ENCODE results near the gene PODN.
A peak's percentile ranks its signal among the peaks of the same experiment; 100 is the strongest.

The PODN gene

DNA sequence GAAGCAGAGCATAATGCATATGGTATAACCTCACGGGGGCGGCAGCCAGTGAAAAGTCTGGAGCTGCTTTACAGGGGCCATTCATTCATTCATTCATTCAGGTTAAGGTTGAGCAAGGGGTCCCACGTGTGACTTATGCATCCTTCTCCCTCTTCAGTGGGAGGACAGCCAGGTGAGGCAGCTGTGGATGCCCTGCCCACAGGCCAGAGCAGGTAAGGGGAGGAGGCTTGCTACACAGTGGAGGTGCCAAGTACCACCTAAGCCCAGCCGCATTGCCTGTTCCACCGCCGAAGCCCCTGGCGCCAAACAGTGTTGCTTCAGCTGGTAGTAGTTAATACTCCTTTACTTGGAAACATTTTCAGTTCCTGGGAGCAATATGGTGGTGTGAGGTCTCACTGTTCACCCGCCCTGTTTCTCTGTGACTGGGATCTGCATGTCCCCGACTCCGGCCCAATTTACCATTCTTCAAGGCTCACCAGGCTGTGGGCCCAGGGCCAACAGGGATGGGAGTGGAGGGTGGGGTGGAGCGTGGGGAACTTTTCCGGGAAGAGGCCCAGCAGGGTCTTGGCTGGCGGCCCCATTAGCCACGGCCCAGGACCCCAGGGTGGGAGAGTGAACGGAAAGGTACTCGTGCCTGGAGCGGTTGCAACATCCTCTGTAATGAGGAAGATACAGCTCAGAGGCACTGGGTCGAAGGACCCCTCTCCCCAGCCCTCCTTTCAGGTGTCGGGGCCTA is 722 bp upstream of the PODN start:
- DNase-seq (ENCODE audit: extremely low read depth, low read depth): no peak
- no peak for TF ChIP-seq CTCF (IDR thresholded peaks at IDR 0.05; ENCODE audit: low read depth, low read length, missing control alignments)
- H3K4me3 ChIP-seq (replicated peaks; ENCODE audit: low read depth, low read length): peak overlapping the region; percentile 51

DNA sequence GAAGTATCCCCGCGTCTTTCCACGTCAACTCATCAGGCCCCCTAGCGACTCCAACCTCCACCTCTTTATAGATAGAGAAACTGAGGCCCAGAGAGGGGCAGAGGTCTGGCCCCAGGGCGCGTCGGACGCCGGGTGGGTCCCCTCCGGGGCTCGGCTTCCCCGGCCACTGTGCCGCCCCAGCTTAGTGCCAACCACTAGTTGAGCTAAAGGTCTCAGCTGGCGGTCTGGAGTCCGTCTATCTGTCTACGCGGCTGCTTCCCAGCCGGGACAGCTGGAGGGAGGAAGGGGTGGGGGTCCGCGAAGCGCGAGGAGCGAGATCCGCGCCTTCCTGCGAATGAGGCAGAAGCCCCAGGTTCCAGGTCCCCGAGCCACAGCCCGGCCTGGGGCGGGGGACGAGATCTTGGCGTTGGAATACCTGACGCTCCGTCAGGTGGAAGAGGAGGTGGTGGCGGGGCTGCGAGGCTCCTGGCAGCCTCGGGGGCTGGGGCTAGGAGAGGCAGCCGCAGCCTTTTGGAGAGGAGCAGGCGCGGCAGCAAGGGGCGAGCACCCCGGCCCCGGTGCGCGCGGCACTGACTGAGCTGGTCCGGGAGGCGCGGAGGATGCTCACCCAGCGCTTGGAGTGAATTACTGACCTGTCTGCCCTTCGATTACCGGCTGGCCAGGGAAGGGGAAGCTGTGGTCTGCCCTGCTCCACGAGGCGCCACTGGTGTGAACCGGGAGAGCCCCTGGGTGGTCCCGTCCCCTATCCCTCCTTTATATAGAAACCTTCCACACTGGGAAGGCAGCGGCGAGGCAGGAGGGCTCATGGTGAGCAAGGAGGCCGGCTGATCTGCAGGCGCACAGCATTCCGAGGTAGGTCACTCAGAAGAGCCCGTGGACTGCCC is 937 bp downstream of the PODN start:
- H3K4me3 ChIP-seq (replicated peaks; ENCODE audit: low read depth, low read length): peak overlapping the region; percentile 51
- TF ChIP-seq CTCF (IDR thresholded peaks at IDR 0.05; ENCODE audit: low read depth, low read length, missing control alignments): no peak
- DNase-seq (ENCODE audit: extremely low read depth, low read depth): no peak

GRCh38 chr1:53063744-53064515 is 1.9 kb downstream of the PODN start:
- TF ChIP-seq CTCF (IDR thresholded peaks at IDR 0.05; ENCODE audit: low read depth, low read length, missing control alignments): no peak
- DNase-seq (ENCODE audit: extremely low read depth, low read depth): no peak
- H3K4me3 ChIP-seq (replicated peaks; ENCODE audit: low read depth, low read length): no peak overlapping the region

DNA sequence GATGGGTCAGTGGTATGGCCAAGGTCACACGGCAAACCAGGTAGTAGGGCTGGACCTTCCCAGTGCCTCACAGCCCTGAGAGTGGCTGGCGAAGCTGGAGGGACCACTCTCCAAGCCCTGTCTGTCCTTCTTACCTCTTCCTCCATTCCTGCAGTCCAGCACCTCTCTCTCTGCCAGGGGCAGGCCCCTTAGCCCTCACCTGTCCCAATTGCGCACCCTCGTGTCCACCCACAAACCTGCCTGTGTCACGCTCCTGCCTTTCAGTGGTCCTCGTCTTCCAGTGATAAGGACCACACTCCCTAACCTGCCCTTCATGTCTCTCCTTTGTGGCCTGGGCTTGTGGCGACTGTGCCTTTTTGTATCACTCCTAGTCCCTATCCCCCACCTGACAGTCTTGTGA is 3.4 kb downstream of the PODN start:
- no peak overlapping the region for H3K4me3 ChIP-seq (replicated peaks; ENCODE audit: low read depth, low read length)
- no peak for TF ChIP-seq CTCF (IDR thresholded peaks at IDR 0.05; ENCODE audit: low read depth, low read length, missing control alignments)
- DNase-seq (ENCODE audit: extremely low read depth, low read depth): no peak

- no peak for TF ChIP-seq CTCF (IDR thresholded peaks at IDR 0.05; ENCODE audit: low read depth, low read length, missing control alignments)
- H3K4me3 ChIP-seq (replicated peaks; ENCODE audit: low read depth, low read length): no peak overlapping the region
- no peak for DNase-seq (ENCODE audit: extremely low read depth, low read depth)
Measured at GRCh38 chr1:53066488-53066887, 4.5 kb downstream of the PODN start.

- no peak overlapping the region for H3K4me3 ChIP-seq (replicated peaks; ENCODE audit: low read depth, low read length)
- TF ChIP-seq CTCF (IDR thresholded peaks at IDR 0.05; ENCODE audit: low read depth, low read length, missing control alignments): no peak
- DNase-seq (ENCODE audit: extremely low read depth, low read depth): no peak
Measured at GRCh38 chr1:53066891-53067738, 5.1 kb downstream of the PODN start.
